Measurements from ENCODE around the gene ZNF708.

The ZNF708 gene

DNA sequence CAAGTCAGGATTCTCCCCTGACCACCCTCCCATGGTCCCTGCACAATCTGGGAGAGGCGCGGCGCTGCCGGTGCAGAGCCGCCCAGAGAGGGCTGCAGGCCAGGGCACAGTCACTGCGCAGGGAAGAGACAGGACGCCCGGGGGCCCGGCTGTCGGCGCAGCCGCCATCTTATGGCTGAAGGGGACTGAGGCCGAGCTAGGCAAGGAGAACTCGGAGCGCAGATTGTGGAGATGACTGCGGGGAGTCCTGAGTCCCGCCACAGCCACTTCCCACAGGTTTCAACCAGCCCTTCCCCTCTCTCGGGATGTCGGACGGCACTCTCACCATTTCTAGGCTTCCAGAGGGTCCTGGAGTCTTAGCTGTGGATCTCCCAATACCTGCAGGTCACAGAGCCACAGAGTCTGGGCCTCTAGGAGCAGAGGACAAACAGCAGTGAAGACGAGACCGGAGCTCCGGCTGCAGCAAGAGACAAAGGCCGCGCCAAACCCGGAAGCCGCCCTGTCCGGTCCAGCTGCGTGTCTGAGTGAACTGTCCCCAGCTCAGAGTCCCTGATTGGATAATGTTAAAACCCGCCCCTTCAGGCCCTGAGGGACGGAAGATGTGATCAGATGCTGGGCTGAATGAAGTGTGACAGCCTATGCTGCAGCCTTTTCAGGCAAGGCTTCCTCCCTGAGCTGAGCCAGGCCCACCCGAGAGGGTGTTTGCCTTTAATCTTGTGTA is at the start of gene ZNF708:
Gene ZNF708 (minus strand): TSS at position 526 of the 721 bp plus-strand sequence. CDS start 198 bp downstream, at position 328.
- TF ChIP-seq CEBPB (IDR thresholded peaks at IDR 0.05) (no peak), EP300 (IDR thresholded peaks at IDR 0.05; ENCODE audit: borderline replicate concordance) (no peak), CREB1 (IDR thresholded peaks at IDR 0.05; ENCODE audit: low read depth) (no peak), YY1 (IDR thresholded peaks at IDR 0.05; ENCODE audit: low read depth) (peak; percentile 72; the same call in 1 of the 2 replicates), REST (IDR thresholded peaks at IDR 0.05; ENCODE audit: low read depth) (no peak), ZBTB7A (IDR thresholded peaks at IDR 0.05; ENCODE audit: low read depth) (no peak), MAX (IDR thresholded peaks at IDR 0.05) (peak; percentile 29), TCF12 (IDR thresholded peaks at IDR 0.05; ENCODE audit: low read depth) (no peak), TAF1 (IDR thresholded peaks at IDR 0.05; ENCODE audit: low read depth) (peak; percentile 88)

DNA sequence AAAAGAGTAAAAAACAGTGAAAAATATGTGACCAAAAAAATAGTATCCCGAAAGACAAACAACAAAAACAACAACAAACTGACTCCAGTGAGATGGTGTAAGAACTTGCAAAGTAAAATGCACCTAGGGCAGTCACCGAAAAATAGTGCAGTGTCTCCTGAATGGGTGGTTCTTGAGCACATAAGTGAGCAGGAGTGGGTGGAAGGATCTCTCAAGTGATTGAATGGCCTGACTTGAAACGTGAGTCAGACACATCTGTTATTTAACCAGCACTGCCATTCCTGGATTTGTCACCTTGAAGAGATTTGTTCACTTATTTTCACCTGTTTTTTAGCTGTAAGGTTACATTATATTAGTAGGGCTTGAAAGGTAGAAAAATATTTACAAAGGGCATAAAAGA is 33.1 kb upstream of the ZNF708 start:
- no peak for TF ChIP-seq MAX (IDR thresholded peaks at IDR 0.05)
- TF ChIP-seq TCF12 (IDR thresholded peaks at IDR 0.05; ENCODE audit: low read depth) = no peak
- TF ChIP-seq CEBPB (IDR thresholded peaks at IDR 0.05) = no peak
- TF ChIP-seq TAF1 (IDR thresholded peaks at IDR 0.05; ENCODE audit: low read depth) = no peak
- no peak for TF ChIP-seq FOXM1 (IDR thresholded peaks at IDR 0.05; ENCODE audit: borderline replicate concordance, low read depth)
- no peak for TF ChIP-seq EGR1 (IDR thresholded peaks at IDR 0.05)
- TF ChIP-seq NFIC (IDR thresholded peaks at IDR 0.05) = no peak
- no peak for TF ChIP-seq REST (IDR thresholded peaks at IDR 0.05; ENCODE audit: low read depth)
- no peak for TF ChIP-seq ZBTB7A (IDR thresholded peaks at IDR 0.05; ENCODE audit: low read depth)
- TF ChIP-seq, protein P1, sequence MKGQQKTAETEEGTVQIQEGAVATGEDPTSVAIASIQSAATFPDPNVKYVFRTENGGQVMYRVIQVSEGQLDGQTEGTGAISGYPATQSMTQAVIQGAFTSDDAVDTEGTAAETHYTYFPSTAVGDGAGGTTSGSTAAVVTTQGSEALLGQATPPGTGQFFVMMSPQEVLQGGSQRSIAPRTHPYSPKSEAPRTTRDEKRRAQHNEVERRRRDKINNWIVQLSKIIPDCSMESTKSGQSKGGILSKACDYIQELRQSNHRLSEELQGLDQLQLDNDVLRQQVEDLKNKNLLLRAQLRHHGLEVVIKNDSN (IDR thresholded peaks at IDR 0.05) = no peak
- TF ChIP-seq TEAD4 (IDR thresholded peaks at IDR 0.05) = no peak
- no peak for TF ChIP-seq CREB1 (IDR thresholded peaks at IDR 0.05; ENCODE audit: low read depth)

DNA sequence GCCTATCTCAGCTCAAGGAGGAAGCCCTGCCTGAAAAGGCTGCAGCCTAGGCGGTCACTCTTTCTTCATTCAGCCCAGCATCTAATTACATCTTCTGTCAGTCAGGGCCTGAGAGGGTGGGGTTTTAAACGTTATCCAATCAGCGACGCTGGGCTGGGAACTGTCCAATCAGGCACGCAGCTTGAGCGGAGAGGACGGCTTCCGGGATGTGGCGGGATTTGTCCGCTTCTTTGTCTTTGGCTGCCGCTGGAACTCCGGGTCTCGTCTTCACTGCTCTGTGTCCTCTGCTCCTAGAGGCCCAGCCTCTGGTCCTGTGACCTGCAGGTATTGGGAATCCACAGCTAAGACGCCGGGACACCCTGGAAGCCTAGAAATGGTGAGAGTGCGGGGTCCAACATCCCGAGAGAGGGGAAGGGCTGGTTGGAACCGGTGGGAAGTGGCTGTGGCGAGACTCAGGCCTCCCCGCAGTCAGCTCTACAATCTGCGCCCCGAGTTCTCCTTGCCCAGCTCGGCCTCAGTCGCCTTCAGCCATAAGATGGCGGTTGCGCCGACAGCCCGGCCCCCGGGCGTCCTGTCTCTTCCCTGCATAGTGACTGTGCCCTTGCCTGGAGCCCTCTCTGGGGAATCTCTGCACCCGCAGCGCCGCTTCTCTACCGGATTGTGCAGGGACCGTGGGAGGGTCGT is 29.7 kb upstream of the ZNF708 start, which contains the start of gene ZNF738:
Gene ZNF738 (plus strand): TSS at position 233 of the 684 bp plus-strand sequence. CDS start 141 bp downstream, at position 374.
- peak; percentile 74 for TF ChIP-seq TAF1 (IDR thresholded peaks at IDR 0.05; ENCODE audit: low read depth)
- TF ChIP-seq CEBPB (IDR thresholded peaks at IDR 0.05) = no peak
- TF ChIP-seq REST (IDR thresholded peaks at IDR 0.05; ENCODE audit: low read depth) = no peak
- TF ChIP-seq ZBTB7A (IDR thresholded peaks at IDR 0.05; ENCODE audit: low read depth) = no peak
- TF ChIP-seq YY1 (IDR thresholded peaks at IDR 0.05; ENCODE audit: low read depth) = peak; percentile 74
- no peak for TF ChIP-seq EP300 (IDR thresholded peaks at IDR 0.05; ENCODE audit: borderline replicate concordance)
- TF ChIP-seq EGR1 (IDR thresholded peaks at IDR 0.05) = no peak

DNA sequence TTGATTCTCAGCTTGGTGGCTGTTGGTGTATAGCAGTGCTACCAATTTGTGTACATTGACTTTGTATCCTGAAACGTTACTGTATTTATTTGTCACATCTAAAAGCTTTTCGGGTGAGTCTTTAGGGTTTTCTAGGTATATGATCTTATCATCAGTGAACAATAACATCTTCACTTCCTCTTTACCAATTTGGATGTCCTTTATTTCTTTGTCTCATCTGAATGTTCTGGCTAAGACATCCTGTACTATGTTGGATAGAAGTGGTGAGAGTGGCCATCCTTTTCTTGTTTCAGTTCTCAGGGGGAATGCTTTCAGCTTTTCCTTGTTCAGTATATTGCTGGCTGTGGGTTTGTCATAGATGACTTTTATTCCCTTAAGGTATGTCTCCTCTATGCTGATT is 23.6 kb upstream of the ZNF708 start:
- TF ChIP-seq MAX (IDR thresholded peaks at IDR 0.05) = no peak
- TF ChIP-seq EP300 (IDR thresholded peaks at IDR 0.05; ENCODE audit: borderline replicate concordance) = no peak
- no peak for TF ChIP-seq TAF1 (IDR thresholded peaks at IDR 0.05; ENCODE audit: low read depth)
- TF ChIP-seq TCF12 (IDR thresholded peaks at IDR 0.05; ENCODE audit: low read depth) = no peak
- no peak for TF ChIP-seq TEAD4 (IDR thresholded peaks at IDR 0.05)
- TF ChIP-seq FOXM1 (IDR thresholded peaks at IDR 0.05; ENCODE audit: borderline replicate concordance, low read depth) = no peak
